HL-60/S4 treated with retinoic acid at 250 ng/mL for 4 days and 3 days (cell line): ENCODE data around the gene NCKAP5L.

Source experiments
- in situ Hi-C: fragments of 300-500 bp; cut with MboI; formaldehyde crosslinking; loops from 2 replicates; pipeline ENCODE4 v1.7.0; 2022; ENCODE audit warnings: low sequenced_read_pairs

Gene NCKAP5L, protein sequence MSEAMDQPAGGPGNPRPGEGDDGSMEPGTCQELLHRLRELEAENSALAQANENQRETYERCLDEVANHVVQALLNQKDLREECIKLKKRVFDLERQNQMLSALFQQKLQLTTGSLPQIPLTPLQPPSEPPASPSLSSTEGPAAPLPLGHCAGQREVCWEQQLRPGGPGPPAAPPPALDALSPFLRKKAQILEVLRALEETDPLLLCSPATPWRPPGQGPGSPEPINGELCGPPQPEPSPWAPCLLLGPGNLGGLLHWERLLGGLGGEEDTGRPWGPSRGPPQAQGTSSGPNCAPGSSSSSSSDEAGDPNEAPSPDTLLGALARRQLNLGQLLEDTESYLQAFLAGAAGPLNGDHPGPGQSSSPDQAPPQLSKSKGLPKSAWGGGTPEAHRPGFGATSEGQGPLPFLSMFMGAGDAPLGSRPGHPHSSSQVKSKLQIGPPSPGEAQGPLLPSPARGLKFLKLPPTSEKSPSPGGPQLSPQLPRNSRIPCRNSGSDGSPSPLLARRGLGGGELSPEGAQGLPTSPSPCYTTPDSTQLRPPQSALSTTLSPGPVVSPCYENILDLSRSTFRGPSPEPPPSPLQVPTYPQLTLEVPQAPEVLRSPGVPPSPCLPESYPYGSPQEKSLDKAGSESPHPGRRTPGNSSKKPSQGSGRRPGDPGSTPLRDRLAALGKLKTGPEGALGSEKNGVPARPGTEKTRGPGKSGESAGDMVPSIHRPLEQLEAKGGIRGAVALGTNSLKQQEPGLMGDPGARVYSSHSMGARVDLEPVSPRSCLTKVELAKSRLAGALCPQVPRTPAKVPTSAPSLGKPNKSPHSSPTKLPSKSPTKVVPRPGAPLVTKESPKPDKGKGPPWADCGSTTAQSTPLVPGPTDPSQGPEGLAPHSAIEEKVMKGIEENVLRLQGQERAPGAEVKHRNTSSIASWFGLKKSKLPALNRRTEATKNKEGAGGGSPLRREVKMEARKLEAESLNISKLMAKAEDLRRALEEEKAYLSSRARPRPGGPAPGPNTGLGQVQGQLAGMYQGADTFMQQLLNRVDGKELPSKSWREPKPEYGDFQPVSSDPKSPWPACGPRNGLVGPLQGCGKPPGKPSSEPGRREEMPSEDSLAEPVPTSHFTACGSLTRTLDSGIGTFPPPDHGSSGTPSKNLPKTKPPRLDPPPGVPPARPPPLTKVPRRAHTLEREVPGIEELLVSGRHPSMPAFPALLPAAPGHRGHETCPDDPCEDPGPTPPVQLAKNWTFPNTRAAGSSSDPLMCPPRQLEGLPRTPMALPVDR (N-terminal part only)

GRCh38 chr12:49828133-49829091 is at the start of gene NCKAP5L:
NCKAP5L (minus strand) TSS chr12:49828413; CDS start chr12:49804044, 24,369 bp downstream.
- in situ Hi-C loops, result no loop called here

- in situ Hi-C loops, result no loop called here
Measured at GRCh38 chr12:49877066-49877465, 48.9 kb upstream of the NCKAP5L start.

DNA sequence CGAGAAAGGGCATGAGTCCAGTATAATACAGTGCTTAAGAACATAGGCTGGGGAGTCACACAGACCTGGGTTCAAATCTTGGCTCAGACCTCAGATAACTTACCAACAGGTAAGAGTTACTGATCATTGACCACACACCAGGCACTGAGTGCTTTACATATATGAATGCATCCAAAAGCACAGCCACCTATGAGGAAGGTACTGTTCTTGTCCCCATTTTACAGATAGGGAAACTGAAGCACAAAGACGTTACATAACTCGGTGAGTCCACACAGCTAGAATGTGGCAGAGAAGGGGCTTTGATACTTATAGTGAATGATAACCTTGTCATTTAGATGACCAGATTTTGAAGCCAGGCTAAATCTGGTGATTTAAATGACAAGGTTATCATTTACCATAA is 47.9 kb upstream of the NCKAP5L start:
- in situ Hi-C loops, result no loop called here

DNA sequence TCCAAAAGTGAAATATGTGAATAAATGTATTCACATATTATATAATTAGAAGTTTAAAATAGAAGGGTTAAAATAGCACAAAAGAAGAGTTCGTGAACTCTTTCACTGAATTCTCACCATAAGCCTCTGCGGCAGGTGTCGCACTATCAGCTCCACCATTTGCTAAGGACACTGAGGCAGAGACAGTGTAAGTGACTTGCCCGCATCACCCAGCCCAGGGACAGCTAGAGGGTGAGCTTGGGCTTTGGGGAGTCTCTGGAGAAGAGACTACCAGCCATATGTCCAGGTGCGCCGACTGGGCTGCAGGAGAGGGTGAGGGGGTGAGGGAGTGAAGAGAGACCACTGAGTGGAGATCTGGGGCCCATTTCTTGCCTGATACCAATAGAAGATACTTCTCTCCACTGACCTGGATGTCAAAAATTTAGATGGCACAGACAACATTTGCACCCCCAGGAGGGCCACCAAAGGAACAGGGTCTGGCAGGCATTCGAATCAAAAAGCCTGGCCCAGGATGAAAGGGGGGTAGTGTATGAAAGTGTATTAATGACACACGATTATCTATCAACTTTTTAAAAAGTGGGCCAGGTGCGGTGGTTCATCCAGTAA is 47.0 kb upstream of the NCKAP5L start:
- in situ Hi-C loops, result no loop called here

GRCh38 chr12:49874142-49874897 is 46.1 kb upstream of the NCKAP5L start:
- in situ Hi-C loops, result loop anchor here (25.0 kb wide), 1 partner anchor 188 kb away; the partner anchor contains the start of gene ASIC1

- in situ Hi-C loops, result loop anchor here (25.0 kb wide), 1 partner anchor 189 kb away; the partner anchor contains the start of gene ASIC1
Measured at GRCh38 chr12:49873361-49873934, 45.2 kb upstream of the NCKAP5L start.

DNA sequence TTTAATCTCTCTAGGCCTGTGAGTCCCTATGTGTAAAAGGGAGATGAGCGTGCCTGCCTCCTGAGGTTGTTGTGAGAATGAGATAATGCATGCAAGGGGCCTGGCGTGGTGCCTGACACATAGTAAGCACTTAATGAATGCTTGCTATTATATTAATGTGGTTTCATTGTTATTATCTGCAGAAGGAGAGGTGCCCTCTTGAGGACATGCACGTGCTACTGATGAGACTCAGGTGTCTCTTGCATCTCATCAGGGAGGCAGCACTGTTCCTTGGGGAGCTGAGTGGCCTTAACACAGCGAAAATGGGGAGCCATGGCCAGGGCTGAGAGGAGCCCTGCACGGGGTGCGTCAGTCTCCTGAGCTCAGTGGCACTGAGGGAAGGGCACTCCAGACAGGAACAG is 44.6 kb upstream of the NCKAP5L start:
- in situ Hi-C loops, result loop anchor here (25.0 kb wide), 1 partner anchor 190 kb away; the partner anchor contains the start of gene ASIC1

DNA sequence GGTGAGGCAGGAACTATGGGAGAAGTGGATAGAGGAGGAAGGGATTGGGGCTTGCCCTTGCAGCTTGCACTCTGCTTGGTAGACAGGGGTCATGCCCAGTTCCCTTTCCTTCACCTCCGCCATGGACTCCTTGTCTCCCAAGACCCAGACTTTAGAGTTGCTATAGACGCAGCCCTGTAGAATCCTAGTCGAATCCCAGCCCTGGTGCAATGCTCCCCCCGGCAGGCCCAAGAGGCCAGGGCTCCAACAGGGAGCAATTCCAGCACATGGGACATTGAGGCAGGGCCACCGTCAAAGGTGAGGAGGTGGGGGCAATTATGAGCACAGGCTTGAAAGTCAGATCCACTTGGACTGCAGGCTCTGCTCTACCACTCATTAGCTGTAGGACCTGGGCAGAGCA is 44.2 kb upstream of the NCKAP5L start:
- in situ Hi-C loops, result loop anchor here (25.0 kb wide), 1 partner anchor 190 kb away; the partner anchor contains the start of gene ASIC1

- in situ Hi-C loops, result loop anchor here (25.0 kb wide), 1 partner anchor 190 kb away; the partner anchor contains the start of gene ASIC1
Measured at GRCh38 chr12:49871811-49872251, 43.6 kb upstream of the NCKAP5L start.

DNA sequence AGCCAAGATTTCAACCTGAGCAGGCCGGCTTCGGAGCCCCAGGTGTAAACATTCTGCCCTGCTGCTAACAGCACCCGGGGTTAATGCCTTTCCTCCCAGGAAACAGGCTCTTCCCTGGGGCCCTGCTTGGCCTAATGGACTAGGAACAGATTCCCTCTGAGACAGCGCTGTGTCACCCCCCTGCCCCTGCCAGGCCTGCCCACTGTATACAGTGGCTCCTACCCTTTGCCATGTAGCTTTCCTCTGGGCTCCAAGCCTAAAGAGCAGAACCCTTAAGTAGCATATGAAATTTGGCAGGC is 43.0 kb upstream of the NCKAP5L start:
- in situ Hi-C loops, result loop anchor here (25.0 kb wide), 1 partner anchor 191 kb away; the partner anchor contains the start of gene ASIC1

DNA sequence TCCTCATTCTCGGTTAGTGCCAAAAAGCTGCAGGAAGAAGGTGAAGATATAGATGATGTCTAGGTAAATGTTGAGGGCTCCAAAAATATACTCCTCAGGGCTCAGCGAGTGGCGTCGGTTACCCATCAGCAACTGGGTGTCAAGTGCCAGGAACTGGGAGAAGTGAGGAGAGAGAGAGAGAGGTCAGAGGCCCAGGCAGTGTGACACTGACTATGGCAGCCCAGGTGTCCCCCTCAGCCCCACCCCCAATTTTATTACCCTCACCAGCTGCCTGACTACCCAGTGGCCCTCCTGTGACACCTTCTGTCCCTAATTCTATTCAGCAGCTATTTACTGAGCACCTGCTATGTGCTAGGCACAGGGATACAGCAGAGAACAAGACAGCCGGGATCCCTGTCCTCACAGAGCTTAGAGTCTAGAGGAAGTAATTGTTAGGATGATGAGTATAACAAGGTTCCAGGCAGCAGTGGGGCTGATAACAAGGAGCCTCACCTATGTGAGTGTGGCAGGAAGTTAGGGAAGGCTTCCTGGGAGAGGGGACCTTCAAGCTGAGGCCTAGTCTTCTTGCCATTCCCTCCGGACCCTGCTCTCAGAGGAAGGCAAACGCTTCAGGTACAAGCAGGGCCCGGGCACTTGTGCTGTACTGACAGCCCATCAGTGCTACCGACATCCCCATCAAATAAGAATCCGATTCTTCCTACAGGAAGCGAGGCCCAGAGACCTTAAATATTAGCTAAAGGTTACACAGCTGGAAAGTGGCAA is 42.5 kb upstream of the NCKAP5L start:
- in situ Hi-C loops, result loop anchor here (25.0 kb wide), 1 partner anchor 192 kb away; the partner anchor contains the start of gene ASIC1

DNA sequence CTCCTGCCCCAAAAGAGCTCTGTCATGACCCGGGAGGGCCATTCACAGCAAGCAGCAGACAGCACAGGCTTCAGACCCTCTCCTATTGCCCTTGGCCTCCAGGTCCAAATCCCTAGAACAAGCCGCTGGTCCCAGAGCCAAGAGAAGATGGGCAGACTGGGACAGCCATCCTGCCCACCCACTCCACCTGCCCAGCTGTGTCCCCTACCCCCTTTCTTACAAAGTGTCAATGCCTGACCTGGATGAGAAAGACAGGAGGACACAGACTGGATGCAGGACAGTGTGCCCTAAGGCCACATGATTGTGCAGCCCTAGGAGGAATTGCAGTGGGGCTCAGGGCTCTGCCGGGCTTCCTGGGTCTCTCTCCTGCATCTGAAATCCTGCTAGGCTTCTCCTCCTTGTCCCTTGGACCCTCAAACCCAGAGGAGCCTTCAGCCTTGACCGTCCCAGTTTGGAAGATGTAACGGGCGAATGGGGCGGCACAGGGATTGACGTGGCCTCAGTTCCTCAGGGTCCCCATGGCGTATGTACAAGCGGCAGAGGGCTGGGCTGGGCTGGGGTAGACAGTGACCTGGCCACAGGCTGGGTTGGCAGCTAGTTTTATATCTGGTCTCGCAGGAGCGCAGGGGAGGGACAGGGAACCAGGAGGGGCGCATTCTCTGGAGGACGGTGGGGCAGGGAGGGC is 41.7 kb upstream of the NCKAP5L start:
- in situ Hi-C loops, result loop anchor here (25.0 kb wide), 1 partner anchor 192 kb away; the partner anchor contains the start of gene ASIC1

- in situ Hi-C loops, result loop anchor here (25.0 kb wide), 1 partner anchor 193 kb away; the partner anchor contains the start of gene ASIC1
Measured at GRCh38 chr12:49868952-49869815, 41.0 kb upstream of the NCKAP5L start.

DNA sequence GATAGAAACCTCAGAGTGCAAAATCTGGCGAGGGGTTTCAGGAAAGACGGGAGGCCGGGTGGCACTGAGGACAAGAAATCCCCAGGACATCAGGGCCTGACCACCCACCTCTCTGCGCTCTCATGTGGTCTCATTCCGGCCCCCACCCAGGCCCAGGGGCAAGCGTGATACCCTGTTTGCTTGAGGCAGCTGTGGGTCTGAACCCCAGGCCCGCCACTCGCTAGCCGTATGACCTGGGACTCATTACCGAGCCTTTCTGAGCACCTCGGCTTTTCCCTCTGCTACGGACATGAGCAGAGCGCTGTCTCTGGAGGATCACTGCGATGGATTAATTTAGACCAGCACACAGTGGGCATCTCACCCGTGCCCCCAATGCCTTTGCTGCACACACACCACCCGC is 40.2 kb upstream of the NCKAP5L start:
- in situ Hi-C loops, result loop anchor here (25.0 kb wide), 1 partner anchor 194 kb away; the partner anchor contains the start of gene ASIC1
